NCI-H82 treated with DMSO at 0.1 percent for 48 hours (cell line): ENCODE results near the gene IL3.

ENCODE experiments used
- DNase-seq: peaks from one replicate; lab custom pipeline; 2025; ENCODE audit not compliant: unreplicated experiment; lab: John Stamatoyannopoulos, UW

Gene IL3

GRCh38 chr5:132056610-132057497, 3.6 kb upstream of the IL3 start:
- no peak for DNase-seq

- no peak for DNase-seq
Measured at GRCh38 chr5:132057498-132058255, 2.8 kb upstream of the IL3 start.

GRCh38 chr5:132058646-132059042, 1.8 kb upstream of the IL3 start:
- DNase-seq: no peak

- no peak for DNase-seq
Measured at GRCh38 chr5:132059043-132059695, 1.3 kb upstream of the IL3 start.

DNA sequence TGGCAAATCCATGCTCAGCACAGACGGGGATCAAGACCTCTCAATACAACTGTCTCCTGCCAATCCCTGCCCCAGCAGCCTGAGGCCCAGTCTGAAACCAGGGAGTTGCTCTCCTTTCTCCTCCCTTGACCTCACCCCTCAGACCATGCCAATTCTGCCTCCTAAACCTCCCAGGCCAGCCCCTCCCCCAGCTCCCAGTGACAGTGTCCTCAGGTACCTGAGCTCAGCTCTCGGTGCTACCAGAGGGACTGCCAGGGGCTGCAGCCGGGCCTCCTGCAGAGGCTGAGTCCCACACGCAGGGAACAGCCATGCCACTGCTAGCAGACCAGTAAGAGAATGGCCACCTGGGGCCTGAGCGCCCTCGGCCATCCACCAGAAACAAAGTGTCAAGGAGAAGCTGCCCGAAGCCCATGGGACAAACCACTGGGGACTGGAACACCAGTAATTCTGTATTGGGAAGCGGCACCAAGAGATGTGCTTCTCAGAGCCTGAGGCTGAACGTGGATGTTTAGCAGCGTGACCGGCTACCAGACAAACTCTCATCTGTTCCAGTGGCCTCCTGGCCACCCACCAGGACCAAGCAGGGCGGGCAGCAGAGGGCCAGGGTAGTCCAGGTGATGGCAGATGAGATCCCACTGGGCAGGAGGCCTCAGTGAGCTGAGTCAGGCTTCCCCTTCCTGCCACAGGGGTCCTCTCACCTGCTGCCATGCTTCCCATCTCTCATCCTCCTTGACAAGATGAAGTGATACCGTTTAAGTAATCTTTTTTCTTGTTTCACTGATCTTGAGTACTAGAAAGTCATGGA, 557 bp upstream of the IL3 start:
- no peak for DNase-seq

DNA sequence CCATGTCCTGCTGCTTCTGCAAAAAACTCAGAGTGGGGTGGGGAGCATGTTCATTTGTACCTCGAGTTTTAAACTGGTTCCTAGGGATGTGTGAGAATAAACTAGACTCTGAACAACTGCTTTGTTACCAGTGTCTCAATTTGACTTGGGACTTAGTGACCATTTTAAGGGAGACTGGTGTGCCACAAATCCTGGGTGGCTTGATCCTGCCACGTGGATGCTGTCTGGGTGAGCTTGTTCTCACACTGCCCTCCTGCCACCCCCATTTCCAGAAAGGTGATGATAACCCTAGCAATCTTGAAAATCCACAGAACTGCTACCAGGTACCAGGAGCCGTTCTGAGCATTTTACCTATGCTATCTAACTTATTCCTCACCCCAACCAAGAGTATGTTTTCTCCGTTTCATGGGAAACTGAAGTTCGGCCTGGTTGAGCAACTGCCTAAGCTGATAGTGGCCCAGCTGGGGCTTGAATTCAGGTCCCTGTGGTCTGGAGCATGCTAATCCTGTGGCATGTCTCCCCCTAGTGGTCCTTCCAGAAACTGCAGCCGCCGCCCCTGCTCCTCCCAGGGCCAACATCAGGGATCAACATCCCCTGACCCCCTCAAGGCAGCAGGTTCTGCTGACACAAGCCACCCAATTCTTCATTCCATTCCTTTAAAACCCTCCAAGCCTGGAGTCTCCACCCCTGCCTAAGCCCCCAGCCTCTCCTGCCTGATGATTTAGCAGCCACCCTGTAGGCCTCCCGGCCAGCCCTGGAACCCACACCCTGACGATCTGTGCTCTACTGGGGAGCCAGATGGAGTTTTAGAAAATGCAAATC, 2.8 kb downstream of the IL3 start:
- peak; percentile 0 for DNase-seq

GRCh38 chr5:132064140-132064539, 3.7 kb downstream of the IL3 start:
- DNase-seq: no peak

DNA sequence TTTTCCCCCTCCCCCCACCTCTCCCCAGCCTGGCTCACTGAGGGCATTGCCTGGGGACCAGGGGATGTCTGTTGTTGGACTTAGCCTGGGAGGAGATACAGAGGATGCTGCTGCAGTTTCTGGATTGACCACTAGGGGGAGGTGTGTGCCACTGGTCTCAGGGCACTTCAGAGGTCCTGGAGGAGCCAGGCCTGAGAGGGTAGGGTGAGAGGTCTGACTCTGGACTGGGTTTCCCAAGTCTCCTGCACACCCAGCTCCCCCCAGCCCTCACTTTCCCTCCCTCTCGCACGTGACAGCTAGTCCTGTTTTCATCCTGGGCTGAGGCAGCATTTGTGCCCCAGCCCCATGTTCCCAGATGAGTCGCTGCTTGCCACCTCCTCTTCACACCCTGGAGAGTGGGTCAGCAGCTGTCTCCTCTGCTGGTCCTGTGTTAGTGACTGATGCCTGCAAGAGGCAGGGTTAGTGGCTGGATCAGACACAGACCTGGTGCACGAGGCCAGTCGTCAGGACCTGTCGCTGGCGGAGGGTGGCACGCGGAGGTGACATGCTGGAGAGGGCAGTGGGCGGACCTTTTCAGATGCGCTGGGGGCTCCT, 4.4 kb downstream of the IL3 start:
- peak; percentile 25 for DNase-seq

DNA sequence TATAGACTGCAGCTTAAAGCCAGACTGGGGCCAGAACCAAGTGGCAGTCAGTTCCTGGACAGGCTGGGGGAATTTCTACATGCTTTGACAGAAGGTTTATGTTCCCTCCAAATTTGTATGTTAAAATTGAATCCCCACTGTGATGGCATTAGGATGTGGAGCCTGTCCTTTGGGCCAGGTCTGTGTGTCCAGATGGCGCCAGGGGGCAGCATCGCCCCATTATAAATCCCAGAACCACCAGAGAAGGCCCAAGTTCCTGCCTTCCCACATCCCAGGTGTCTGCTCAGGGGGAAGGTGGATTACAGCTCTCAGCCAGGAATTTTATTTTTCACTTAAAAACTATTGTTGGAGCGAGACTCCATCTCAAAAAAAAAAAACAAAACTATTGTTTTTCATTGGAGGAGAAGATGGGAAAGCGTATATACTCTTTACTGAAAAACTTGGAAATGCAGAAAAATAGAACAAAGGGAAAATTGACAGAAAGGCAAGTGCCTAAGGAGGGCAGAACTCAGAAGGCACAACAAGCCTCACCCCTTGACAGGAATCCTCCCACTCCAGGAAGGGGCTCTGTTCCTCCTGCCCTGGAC, 5.0 kb downstream of the IL3 start:
- DNase-seq: peak; percentile 7

- no peak for DNase-seq
Measured at GRCh38 chr5:132065951-132066701, 5.7 kb downstream of the IL3 start.

DNA sequence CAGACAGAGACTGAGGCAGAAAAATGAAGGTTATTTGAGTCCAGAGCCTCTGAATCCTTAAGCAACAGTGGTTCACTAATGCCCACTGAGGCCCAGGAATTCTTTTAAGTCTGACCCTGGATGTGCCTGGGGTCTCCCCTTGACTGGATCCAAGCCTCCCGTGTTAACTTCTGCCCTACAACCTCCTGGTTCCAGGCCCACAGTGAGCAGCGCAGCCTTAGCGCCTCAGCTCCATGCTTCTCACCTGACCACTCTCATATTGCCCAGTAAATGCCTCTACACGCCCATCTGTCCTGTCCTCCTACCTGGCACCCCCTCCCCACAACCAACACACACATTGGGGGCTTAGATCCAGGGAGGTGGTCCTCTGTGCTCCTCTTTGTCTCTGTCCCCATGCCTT, 6.4 kb downstream of the IL3 start:
- DNase-seq: no peak

- no peak for DNase-seq
Measured at GRCh38 chr5:132067451-132067850, 7.0 kb downstream of the IL3 start.

- DNase-seq: no peak
Measured at GRCh38 chr5:132067941-132068808, 7.7 kb downstream of the IL3 start.

- no peak for DNase-seq
Measured at GRCh38 chr5:132069561-132069960, 9.1 kb downstream of the IL3 start.

GRCh38 chr5:132069994-132070393, 9.5 kb downstream of the IL3 start:
- DNase-seq: no peak

GRCh38 chr5:132070460-132071337, 10.2 kb downstream of the IL3 start:
- DNase-seq: no peak

DNA sequence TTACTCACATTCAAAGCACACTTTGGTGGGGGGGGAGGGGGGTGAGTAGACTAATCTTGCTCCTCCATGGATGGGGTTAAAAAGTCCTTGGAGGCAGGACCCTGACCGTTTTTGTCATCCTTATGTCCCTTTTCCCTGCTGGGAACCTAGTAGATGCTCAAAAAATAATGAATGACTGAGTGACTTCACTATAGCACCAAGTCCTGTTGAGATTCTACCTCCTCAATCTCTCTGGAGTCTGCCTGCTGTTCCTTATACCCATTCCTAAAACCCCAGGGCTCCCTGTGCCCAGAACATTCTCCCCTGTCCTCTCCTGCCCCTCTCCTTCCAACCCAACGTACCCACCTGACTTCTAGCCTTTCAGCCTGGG, 10.9 kb downstream of the IL3 start:
- no peak for DNase-seq
